Purkinje cell (primary cell): ENCODE results near the gene TMEM202. TPM values are rescaled to one million over a fixed set of nuclear protein-coding genes. Genes with fewer than 3 reads are reported as not detected.

Experiments
- polyA plus RNA-seq: library from polyadenylated mRNA; unstranded; fragments of >200 nt; fragmentation: Nextera tagmentation; gene quantifications from 2 replicates; pipeline ENCODE4 v1.2.1, GENCODE V29; 2014

Gene TMEM202
- not detected in 2 replicates for polyA plus RNA-seq

GRCh38 chr15:72397796-72398588, at the start of gene TMEM202:
Gene TMEM202, plus strand, starts transcription at chr15:72398305. Its CDS starts 22 bp downstream, at chr15:72398327.

GRCh38 chr15:72375846-72376581, 22.1 kb upstream of the TMEM202 start, which contains the start of gene HEXA:
Gene HEXA, minus strand, starts transcription at chr15:72376014. Its CDS starts 42 bp downstream, at chr15:72375972.

Other genes starting within 250 kb of the TMEM202 start
- gene GRAMD2A, start 200.5 kb upstream of the TMEM202 start, polyA plus RNA-seq: 0.13 and 0.29 TPM in 2 replicates
- 307 and 371 TPM in 2 replicates for gene PKM, start 167.1 kb upstream of the TMEM202 start, polyA plus RNA-seq
- gene PARP6, start 125.8 kb upstream of the TMEM202 start, polyA plus RNA-seq: 83.7 and 85.5 TPM in 2 replicates
- gene CELF6, start 78.1 kb upstream of the TMEM202 start, polyA plus RNA-seq: 2.3 and 3.5 TPM in 2 replicates
- 58.9 and 72.4 TPM in 2 replicates for gene HEXA, start 22.3 kb upstream of the TMEM202 start, polyA plus RNA-seq
- 78.0 and 79.9 TPM in 2 replicates for gene ARIH1, start 76.0 kb downstream of the TMEM202 start, polyA plus RNA-seq